ENCODE data around the gene MEF2C. TPM values are rescaled to one million over a fixed set of nuclear protein-coding genes. Genes with fewer than 3 reads are reported as not detected.
"Not testable (repeated sequence)": the region's sequence is repeated elsewhere in the genome, so short reads cannot be mapped to it uniquely, and the experiment has no call there.

Gene MEF2C
- total RNA-seq, 1 donor from 2014 or later: 29.6 TPM

DNA sequence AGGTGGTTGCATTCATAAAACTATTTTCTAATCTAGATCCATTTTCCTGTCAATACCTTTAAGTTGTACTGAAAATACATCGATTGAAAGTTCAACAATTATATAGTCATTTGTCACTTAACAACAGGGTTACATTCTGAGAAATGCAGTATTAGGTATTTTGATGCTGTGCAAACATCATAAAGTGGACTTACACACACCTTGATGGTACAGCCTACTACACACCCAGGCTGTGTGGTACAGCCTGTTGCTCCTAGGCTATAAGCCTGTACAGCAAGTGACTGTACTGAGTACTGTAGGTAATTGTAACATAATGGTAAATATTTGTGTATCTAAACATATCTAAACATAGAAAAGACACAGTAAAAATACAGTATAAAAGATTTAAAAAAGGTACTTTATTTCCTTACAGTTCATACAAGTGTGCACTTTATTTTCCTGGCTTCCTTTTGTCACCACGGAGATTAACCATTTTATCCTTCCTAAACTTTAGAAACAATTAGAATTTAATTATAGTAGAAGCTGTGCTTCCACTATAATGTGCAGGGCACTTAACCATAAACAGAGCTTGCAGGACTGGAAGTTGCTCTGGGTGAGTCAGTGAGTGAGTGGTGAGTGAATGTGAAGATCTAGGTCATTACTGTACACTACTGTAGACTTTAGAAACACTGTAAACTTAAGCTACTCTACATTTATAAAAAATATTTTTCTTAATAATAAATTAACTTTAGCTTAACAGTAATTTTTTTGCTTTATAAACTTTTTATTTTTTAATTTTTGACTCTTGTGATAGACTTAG is 42.9 kb upstream of the MEF2C start:
- no peak overlapping the region for H3K27ac Mint-ChIP-seq (ENCODE audit: unreplicated experiment)
- TF ChIP-seq, protein P1, sequence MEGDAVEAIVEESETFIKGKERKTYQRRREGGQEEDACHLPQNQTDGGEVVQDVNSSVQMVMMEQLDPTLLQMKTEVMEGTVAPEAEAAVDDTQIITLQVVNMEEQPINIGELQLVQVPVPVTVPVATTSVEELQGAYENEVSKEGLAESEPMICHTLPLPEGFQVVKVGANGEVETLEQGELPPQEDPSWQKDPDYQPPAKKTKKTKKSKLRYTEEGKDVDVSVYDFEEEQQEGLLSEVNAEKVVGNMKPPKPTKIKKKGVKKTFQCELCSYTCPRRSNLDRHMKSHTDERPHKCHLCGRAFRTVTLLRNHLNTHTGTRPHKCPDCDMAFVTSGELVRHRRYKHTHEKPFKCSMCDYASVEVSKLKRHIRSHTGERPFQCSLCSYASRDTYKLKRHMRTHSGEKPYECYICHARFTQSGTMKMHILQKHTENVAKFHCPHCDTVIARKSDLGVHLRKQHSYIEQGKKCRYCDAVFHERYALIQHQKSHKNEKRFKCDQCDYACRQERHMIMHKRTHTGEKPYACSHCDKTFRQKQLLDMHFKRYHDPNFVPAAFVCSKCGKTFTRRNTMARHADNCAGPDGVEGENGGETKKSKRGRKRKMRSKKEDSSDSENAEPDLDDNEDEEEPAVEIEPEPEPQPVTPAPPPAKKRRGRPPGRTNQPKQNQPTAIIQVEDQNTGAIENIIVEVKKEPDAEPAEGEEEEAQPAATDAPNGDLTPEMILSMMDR (IDR thresholded peaks at IDR 0.05): no peak
- no peak for DNase-seq (ENCODE audit: low spot score)
- H3K4me1 Mint-ChIP-seq (ENCODE audit: low read depth): peaks cover 3% of the 10 kb centered on the region
- H3K4me3 Mint-ChIP-seq (ENCODE audit: unreplicated experiment): no peak overlapping the region
- H3K36me3 Mint-ChIP-seq (ENCODE audit: low read depth): no peaks in the 10 kb centered on the region
- no peaks in the 10 kb centered on the region for H3K27me3 Mint-ChIP-seq (ENCODE audit: low read depth)
- peaks cover under 1% of the 10 kb centered on the region for H3K9me3 Mint-ChIP-seq (ENCODE audit: low read depth)

DNA sequence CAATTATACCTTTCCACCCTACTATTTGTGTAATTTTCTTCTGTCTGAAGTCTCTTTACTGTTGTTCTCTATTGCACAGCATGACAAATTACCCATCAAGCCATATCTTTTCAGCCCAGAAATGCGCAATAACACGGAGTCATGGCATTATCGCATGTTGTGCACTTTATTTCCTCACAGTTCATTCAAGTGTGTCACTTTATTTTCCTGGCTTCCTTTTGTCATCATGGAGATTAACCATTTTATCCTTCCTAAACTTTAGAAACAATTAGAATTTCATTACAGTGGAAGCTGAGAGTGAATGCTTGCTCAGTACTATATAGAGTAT is 41.3 kb upstream of the MEF2C start:
- no peaks in the 10 kb centered on the region for H3K27me3 Mint-ChIP-seq (ENCODE audit: low read depth)
- H3K36me3 Mint-ChIP-seq (ENCODE audit: low read depth): no peaks in the 10 kb centered on the region
- TF ChIP-seq, protein P1 (IDR thresholded peaks at IDR 0.05): no peak
- H3K27ac Mint-ChIP-seq (ENCODE audit: unreplicated experiment): no peak overlapping the region
- no peaks in the 10 kb centered on the region for H3K4me1 Mint-ChIP-seq (ENCODE audit: low read depth)
- no peak overlapping the region for H3K4me3 Mint-ChIP-seq (ENCODE audit: unreplicated experiment)
- peaks cover 8% of the 10 kb centered on the region for H3K9me3 Mint-ChIP-seq (ENCODE audit: low read depth)
- no peak for DNase-seq (ENCODE audit: low spot score)

- no peak for DNase-seq (ENCODE audit: low spot score)
- peaks cover 8% of the 10 kb centered on the region for H3K9me3 Mint-ChIP-seq (ENCODE audit: low read depth)
- TF ChIP-seq, protein P1 (IDR thresholded peaks at IDR 0.05): no peak
- H3K27ac Mint-ChIP-seq (ENCODE audit: unreplicated experiment): no peak overlapping the region
- no peaks in the 10 kb centered on the region for H3K27me3 Mint-ChIP-seq (ENCODE audit: low read depth)
- H3K4me1 Mint-ChIP-seq (ENCODE audit: low read depth): no peaks in the 10 kb centered on the region
- H3K4me3 Mint-ChIP-seq (ENCODE audit: unreplicated experiment): no peak overlapping the region
- H3K36me3 Mint-ChIP-seq (ENCODE audit: low read depth): no peaks in the 10 kb centered on the region
Observed at GRCh38 chr5:88923623-88924329, 40.8 kb upstream of the MEF2C start.

DNA sequence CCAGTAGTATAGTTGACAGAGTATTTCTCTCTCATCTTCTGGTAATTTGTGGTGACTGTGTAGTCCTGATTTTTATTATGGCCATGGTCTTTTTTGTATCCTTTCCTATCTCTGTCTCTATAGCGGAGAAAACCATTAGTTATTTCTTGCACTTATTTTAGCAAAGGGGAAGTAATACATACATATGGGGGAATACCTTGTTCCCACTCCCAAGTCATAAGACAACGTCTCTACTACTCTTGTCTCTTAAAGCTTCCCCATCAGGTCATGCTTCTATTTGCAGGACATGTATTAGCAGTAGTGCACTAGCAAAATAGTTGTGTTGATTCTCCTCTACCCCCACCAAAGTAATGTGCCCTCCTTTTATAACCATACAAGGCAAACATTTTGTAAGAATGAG is 29.8 kb upstream of the MEF2C start:
- not testable (repeated sequence) for H3K4me3 Mint-ChIP-seq (ENCODE audit: unreplicated experiment); H3K9me3 Mint-ChIP-seq (ENCODE audit: low read depth); DNase-seq (ENCODE audit: low spot score); H3K27ac Mint-ChIP-seq (ENCODE audit: unreplicated experiment); H3K27me3 Mint-ChIP-seq (ENCODE audit: low read depth); H3K4me1 Mint-ChIP-seq (ENCODE audit: low read depth); H3K36me3 Mint-ChIP-seq (ENCODE audit: low read depth)

DNA sequence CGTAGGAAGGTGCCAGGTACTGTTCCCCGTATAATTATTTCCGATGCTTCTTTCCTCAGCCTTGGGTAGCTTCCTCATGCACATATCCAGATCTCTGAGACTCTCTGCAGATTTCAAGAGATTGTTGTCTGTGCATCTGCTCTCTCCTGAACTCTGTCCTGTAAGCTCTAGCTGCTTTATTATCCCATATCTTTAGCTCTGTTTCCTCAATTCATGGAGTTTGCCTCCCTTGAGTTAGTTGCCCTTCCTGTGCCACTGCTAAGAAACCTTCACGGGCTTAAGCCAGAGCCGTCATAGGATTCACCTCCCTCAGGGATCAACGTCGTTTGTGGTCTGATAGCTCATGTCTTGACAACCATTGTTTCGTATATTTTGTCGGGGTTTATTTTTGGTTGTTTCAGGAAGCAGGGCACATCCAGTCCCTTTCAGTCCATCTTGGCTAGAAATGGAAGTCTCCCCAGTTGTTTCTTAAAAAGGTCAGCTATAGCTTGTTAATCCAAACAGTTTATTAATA is 28.1 kb upstream of the MEF2C start:
- not testable (repeated sequence) for H3K9me3 Mint-ChIP-seq (ENCODE audit: low read depth); H3K27ac Mint-ChIP-seq (ENCODE audit: unreplicated experiment); H3K27me3 Mint-ChIP-seq (ENCODE audit: low read depth); H3K36me3 Mint-ChIP-seq (ENCODE audit: low read depth); H3K4me3 Mint-ChIP-seq (ENCODE audit: unreplicated experiment); DNase-seq (ENCODE audit: low spot score); H3K4me1 Mint-ChIP-seq (ENCODE audit: low read depth)

DNA sequence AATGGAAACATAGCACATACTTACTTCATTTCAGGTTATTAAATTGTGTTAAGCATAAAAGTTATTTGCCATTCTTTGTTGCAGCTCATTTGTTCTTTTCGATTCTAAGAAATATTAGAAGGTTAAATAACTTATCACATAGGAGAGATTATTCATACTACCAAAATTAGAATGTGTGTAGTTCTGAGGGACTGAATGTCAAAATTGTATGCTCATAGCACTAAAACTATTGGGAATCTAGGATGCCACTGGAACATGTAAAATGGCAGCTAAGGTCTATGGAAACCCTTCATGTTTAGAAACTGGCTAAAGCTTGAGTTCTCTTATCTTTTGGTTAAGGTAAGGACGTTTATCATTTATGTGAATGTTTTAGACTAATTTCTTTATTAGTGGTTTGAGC is 21.5 kb upstream of the MEF2C start:
- not testable (repeated sequence) for DNase-seq (ENCODE audit: low spot score); H3K9me3 Mint-ChIP-seq (ENCODE audit: low read depth); H3K4me3 Mint-ChIP-seq (ENCODE audit: unreplicated experiment); H3K4me1 Mint-ChIP-seq (ENCODE audit: low read depth); H3K27me3 Mint-ChIP-seq (ENCODE audit: low read depth); H3K27ac Mint-ChIP-seq (ENCODE audit: unreplicated experiment); H3K36me3 Mint-ChIP-seq (ENCODE audit: low read depth)

GRCh38 chr5:88903966-88904365 is 21.0 kb upstream of the MEF2C start:
- not testable (repeated sequence) for H3K9me3 Mint-ChIP-seq (ENCODE audit: low read depth); H3K27me3 Mint-ChIP-seq (ENCODE audit: low read depth); H3K27ac Mint-ChIP-seq (ENCODE audit: unreplicated experiment); DNase-seq (ENCODE audit: low spot score); H3K4me3 Mint-ChIP-seq (ENCODE audit: unreplicated experiment); H3K36me3 Mint-ChIP-seq (ENCODE audit: low read depth); H3K4me1 Mint-ChIP-seq (ENCODE audit: low read depth)

GRCh38 chr5:88901077-88901476 is 18.1 kb upstream of the MEF2C start:
- H3K27ac Mint-ChIP-seq (ENCODE audit: unreplicated experiment); H3K4me1 Mint-ChIP-seq (ENCODE audit: low read depth); H3K27me3 Mint-ChIP-seq (ENCODE audit: low read depth); H3K4me3 Mint-ChIP-seq (ENCODE audit: unreplicated experiment); H3K9me3 Mint-ChIP-seq (ENCODE audit: low read depth); DNase-seq (ENCODE audit: low spot score); H3K36me3 Mint-ChIP-seq (ENCODE audit: low read depth): not testable (repeated sequence)

Data from chondrocyte (in vitro differentiated cells).